Activated T-helper 2 cell treated with anti-CD3 and anti-CD28 coated beads, Interferon-gamma antibody, Interleukin-2, Interleukin-4, amounts not matched to agents 10 μg/mL and 5 μg/mL and 100 μg/mL, durations not matched to agents 14 hours and 24 hours and 36 hours (primary cell): ENCODE measurements around the gene KCNJ10. TPM values are rescaled to one million over a fixed set of nuclear protein-coding genes. Genes with fewer than 3 reads are reported as not detected.

Source experiments
- DNase-seq: peaks from one replicate; pipeline ENCODE4 v3.0.0; 2021; ENCODE audit warnings: low spot score
- H3K27ac Mint-ChIP-seq: one replicate; pipeline ENCODE4 v1.8.0; 2021; ENCODE audit warnings: mixed read lengths
- H3K27me3 Mint-ChIP-seq: one replicate; pipeline ENCODE4 v1.8.0; 2021; ENCODE audit warnings: low read depth, mixed read lengths
- H3K36me3 Mint-ChIP-seq: one replicate; pipeline ENCODE4 v1.8.0; 2021; ENCODE audit warnings: low read depth, mixed read lengths
- H3K4me1 Mint-ChIP-seq: one replicate; pipeline ENCODE4 v1.8.0; 2021; ENCODE audit warnings: low read depth, mixed read lengths
- H3K4me3 Mint-ChIP-seq: one replicate; pipeline ENCODE4 v1.8.0; 2021; ENCODE audit warnings: low read depth, mild to moderate bottlenecking, moderate library complexity, mixed read lengths
- H3K9me3 Mint-ChIP-seq: one replicate; pipeline ENCODE4 v1.8.0; 2021; ENCODE audit warnings: mixed read lengths
- intact Hi-C: fragments of 100-400 bp; cut with micrococcal nuclease; formaldehyde crosslinking; loops from one replicate; pipeline ENCODE4 v1.15.1; 2023
- total RNA-seq: library from RNA; stranded (reverse); gene quantifications from 2 replicates; pipeline ENCODE4 v1.2.3, GENCODE V29; 2022

Gene KCNJ10
- total RNA-seq, 1 donor from 2014 or later: not detected

DNA sequence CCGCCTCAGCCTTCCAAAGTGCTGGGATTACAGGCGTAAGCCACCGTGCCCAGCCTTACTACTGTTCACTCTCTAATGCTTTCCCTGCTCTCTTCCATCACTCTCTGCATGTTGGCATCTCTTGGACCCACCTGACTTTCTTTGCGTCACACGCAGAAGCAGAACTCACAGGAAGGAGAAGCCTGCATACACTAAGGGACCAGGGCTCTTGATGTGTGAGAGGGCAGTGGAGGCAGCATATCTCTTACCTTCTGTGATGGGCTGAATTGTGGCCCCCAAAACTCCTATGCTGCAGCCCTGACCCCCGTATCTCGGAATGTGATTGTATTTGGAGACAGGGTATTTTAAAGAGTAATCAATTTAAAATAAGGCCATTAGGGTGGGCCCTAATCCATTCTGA is 89.2 kb downstream of the KCNJ10 start:
- Mint-ChIP-seq H3K27ac (no peak overlapping the region), H3K9me3 (no peaks in the 10 kb centered on the region), H3K4me1 (no peaks in the 10 kb centered on the region), H3K27me3 (peaks cover 43% of the 10 kb centered on the region), H3K36me3 (no peaks in the 10 kb centered on the region), H3K4me3 (no peak overlapping the region)
- DNase-seq: no peak
- intact Hi-C loops: no loop called here

DNA sequence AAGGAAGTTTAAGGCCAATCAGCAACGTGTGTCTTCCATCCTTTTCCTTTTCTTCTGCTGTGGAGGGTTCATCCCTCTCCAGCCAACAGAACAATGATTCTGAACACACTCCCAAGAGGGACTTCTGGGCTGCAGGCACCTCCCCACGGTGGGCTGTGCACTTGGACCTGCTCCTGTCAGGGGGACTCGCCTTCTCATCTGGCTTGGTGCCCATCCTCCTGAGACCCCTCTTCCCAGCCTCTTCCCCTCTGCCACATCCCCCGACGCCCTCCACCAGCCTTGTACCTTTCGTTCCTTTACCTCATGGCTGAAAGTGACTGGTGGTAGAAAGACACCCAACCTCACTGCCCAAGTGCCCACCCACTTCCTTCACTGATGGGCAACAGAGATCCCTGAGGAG is 89.9 kb downstream of the KCNJ10 start:
- intact Hi-C loops: no loop called here
- H3K27me3 Mint-ChIP-seq: peaks cover 42% of the 10 kb centered on the region
- no peaks in the 10 kb centered on the region for H3K36me3 Mint-ChIP-seq
- H3K9me3 Mint-ChIP-seq: no peaks in the 10 kb centered on the region
- H3K4me3 Mint-ChIP-seq: no peak overlapping the region
- no peaks in the 10 kb centered on the region for H3K4me1 Mint-ChIP-seq
- H3K27ac Mint-ChIP-seq: no peak overlapping the region
- DNase-seq: no peak

DNA sequence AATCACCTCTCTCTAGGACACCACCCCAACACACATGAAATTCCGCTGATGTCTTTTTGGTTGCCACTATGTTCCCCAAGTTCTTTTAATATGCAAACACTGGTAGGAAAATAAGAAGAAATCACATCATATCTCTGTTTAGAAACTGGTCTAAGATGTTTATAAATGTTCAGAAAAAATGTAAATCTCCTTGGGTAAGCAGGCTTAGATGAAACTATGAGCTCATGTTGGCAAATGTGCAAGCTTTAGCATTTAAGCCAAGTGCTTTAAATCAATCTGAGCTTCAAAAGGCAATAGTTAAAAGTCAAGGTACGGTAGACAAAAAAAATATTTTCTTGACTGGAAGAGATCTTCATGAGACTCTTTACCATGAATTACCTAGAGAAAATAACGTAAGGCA is 90.7 kb downstream of the KCNJ10 start:
- intact Hi-C loops: no loop called here
- no peak for DNase-seq
- Mint-ChIP-seq H3K4me3 (no peak overlapping the region), H3K36me3 (no peaks in the 10 kb centered on the region), H3K4me1 (no peaks in the 10 kb centered on the region), H3K27ac (no peak overlapping the region), H3K9me3 (no peaks in the 10 kb centered on the region), H3K27me3 (peaks cover 38% of the 10 kb centered on the region)

DNA sequence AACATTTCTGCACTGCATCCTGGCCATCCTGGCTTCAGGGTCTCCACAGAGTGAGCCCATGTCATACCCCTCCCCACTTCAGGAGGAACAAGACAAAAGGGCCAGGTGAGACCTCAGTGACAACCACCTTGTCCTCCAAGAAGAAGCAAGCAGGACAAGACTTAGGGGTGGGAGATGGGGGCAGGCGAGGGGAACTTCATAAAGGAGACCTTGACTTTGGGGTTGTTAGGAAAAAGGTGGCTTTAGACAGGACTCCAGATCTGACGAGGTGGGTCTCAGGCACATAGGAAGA is 91.9 kb downstream of the KCNJ10 start:
- Mint-ChIP-seq H3K27ac (no peak overlapping the region), H3K4me3 (no peak overlapping the region), H3K9me3 (no peaks in the 10 kb centered on the region), H3K36me3 (no peaks in the 10 kb centered on the region), H3K27me3 (peaks cover 31% of the 10 kb centered on the region), H3K4me1 (no peaks in the 10 kb centered on the region)
- DNase-seq: no peak
- intact Hi-C loops: no loop called here

DNA sequence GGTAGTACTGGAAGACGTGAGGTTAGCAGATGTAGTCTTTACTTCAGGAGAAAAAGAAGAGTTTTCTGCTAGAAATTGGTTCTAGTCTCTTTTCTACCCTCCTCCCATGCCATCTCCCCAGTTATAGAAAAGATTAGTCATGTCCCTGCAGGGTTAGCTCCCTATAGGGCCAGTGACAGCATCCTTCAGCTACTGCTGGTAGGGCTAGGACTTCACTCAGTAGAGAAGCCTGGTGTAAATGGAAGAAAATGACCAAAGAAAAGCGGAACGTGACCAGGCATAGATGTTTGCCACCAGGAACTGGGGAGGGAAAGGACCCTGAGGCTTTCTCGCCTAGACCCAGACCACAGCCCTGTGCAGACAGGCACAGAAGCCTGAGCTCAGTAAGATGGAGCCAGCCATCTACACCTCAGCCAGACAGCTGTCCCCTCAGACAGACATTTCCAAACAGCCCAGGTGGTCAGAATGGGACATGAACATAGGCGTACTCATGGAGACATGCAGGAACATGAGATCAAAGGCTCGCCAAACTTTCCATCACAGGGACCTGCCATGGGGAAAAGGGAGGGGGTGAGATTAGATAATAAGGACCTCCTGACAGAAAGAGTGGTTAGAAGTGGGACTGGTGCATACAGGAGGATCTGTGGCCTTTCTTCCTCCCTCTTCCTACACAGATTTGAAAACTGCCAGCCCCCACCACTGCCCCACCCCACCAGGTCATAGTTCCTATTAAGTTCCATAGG is 92.4 kb downstream of the KCNJ10 start:
- DNase-seq: no peak
- no peak overlapping the region for H3K27ac Mint-ChIP-seq
- peaks cover 30% of the 10 kb centered on the region for H3K27me3 Mint-ChIP-seq
- H3K4me1 Mint-ChIP-seq: no peaks in the 10 kb centered on the region
- no peaks in the 10 kb centered on the region for H3K9me3 Mint-ChIP-seq
- H3K36me3 Mint-ChIP-seq: no peaks in the 10 kb centered on the region
- H3K4me3 Mint-ChIP-seq: no peak overlapping the region
- intact Hi-C loops: no loop called here

DNA sequence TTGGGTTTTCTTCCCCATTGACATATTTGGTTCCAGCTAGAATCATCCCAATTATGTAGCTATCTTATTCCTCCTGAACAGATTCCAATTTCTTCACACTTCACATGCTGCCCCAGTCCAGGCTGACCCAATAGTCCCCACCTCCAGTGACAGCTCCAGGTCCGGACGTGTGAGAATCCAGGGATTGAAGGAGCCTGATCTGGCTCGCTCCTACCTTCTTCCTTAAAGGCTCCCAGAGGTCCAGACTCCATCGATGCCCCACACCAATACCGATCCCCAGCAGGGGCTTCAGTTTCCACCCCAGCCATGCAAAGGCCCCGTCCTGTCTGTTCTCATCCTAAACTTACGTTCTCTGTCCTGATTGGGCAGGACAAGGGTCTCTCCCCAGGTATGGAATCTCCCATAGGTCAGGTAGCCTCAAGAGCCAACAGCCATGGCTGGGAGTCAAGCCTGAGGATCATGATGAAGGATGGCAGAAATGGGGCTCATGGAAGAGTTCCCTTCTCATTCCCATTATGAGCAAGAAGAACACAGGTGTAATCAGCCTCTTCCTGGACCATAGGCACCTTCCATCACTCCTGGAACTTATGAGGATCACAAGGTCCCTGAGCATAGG is 95.5 kb downstream of the KCNJ10 start:
- DNase-seq: no peak
- H3K4me1 Mint-ChIP-seq: no peaks in the 10 kb centered on the region
- intact Hi-C loops: no loop called here

DNA sequence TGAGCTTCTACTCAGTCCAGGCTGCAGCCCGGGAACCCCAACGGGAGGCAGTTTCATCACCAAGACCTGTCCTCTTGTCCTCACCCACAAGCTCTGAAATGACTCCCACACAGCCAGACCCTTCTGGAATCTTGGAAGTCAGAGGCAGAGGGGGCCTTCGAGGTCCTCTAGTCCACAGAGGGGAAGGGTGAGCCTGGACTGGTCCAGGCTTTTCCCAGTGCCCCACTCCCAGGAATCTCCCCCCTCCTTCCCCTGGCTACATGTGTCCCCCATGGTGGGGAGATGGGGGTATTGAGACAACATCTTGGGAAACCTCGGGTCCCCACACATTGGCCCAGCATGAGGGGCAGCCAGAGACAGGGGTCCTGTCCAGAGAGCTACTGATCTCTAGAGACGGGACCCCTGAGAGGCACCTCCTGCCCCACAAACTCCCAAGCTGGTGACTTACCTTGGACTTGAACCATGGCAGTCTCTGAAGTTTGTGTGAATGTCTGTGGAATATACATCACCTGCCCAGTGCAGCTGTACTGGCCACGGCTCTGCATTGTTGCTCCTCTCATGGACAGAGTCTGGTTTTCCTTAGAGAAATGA is 96.5 kb downstream of the KCNJ10 start:
- Mint-ChIP-seq H3K4me1 (no peaks in the 10 kb centered on the region), H3K36me3 (no peaks in the 10 kb centered on the region), H3K27me3 (peaks cover 19% of the 10 kb centered on the region), H3K27ac (no peak overlapping the region), H3K4me3 (no peak overlapping the region), H3K9me3 (no peaks in the 10 kb centered on the region)
- intact Hi-C loops: no loop called here
- DNase-seq: no peak

More for the DNA sequence above, 95.5 kb downstream of the KCNJ10 start:
- Mint-ChIP-seq H3K9me3 (no peaks in the 10 kb centered on the region), H3K27me3 (peaks cover 21% of the 10 kb centered on the region), H3K27ac (no peak overlapping the region), H3K4me3 (no peak overlapping the region), H3K36me3 (no peaks in the 10 kb centered on the region)

DNA sequence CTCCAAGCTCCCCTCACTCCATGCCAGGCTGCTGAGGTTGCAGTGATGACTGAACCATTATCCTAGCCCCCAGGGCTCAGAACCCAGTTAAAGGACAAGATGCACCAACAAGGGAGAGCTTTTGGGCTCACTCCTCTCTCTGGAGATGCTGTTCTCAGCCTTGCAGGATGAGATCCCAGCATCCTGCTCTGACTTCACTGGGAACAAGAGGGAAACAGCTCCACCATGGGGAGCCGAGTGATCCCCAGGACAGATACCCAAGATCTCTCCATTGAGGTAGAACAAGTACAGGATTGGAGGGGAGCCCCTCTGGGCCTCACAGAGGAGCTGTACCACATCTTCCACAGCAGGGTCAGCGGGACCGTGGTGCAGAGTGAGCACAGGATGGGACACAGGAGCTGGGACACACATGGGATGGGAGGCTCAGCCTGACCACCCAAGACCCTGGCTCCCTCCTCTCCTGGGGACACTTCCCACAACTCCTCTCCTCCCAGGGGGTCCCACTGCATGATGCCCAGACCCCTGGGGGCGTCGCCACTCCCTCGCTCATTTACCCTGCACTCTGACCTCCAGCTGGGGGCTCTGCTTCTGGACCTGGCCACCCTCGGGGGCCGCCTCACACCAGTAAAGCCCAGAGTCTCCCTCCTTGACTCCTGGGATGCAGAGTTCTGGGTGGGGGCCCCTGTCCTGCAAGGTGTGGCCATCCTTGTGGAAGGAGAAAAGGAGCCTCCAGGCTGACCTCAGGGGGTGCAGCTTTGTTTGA is 97.3 kb downstream of the KCNJ10 start:
- Mint-ChIP-seq H3K4me3 (no peak overlapping the region), H3K27ac (no peak overlapping the region), H3K27me3 (peaks cover 22% of the 10 kb centered on the region), H3K9me3 (no peaks in the 10 kb centered on the region), H3K4me1 (no peaks in the 10 kb centered on the region), H3K36me3 (no peaks in the 10 kb centered on the region)
- intact Hi-C loops: no loop called here
- no peak for DNase-seq

DNA sequence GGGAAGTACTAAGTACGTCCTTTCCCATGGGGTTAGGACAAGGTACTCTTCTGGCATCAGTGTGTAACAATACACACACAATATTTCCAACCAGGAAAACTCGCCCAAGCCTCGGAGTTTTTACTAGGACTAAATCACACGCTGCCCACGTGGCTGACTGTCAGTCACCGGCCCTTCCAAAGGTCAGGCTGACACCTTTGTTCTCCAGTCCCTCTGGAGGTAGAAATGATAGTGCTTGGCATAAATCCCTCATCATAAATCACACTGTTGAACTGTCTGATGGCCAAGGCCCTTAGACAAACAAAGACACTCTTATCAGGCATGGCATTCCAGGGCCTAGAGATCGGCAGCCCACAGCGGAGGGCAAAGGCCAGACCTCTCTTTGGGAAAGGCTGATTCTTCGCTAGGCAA is 99.0 kb downstream of the KCNJ10 start:
- intact Hi-C loops: no loop called here
- Mint-ChIP-seq H3K4me1 (no peaks in the 10 kb centered on the region), H3K27ac (no peak overlapping the region), H3K36me3 (no peaks in the 10 kb centered on the region), H3K27me3 (peaks cover 24% of the 10 kb centered on the region), H3K4me3 (no peak overlapping the region), H3K9me3 (no peaks in the 10 kb centered on the region)
- DNase-seq: no peak

DNA sequence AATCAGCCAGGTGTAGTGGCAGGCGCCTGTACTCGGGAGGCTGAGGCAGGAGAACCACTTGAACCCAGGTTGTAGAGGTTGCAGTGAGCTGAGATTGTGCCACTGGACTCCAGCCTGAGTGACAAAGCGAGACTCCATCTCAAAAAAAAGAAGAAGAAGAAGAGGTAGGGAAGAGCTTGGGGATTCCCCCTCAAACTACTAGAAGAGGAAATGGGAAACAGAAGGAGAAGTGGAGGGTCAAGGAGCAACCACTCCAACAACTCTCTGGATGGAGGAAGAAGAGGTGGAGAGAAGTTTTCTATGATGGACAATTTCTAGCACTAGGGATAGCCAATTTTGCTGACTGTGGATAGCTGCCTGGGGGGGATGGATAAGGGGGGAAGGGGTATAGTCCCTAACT is 101.1 kb downstream of the KCNJ10 start:
- Mint-ChIP-seq H3K4me1 (no peaks in the 10 kb centered on the region), H3K4me3 (no peak overlapping the region), H3K27ac (no peak overlapping the region), H3K9me3 (no peaks in the 10 kb centered on the region), H3K27me3 (peaks cover 38% of the 10 kb centered on the region), H3K36me3 (no peaks in the 10 kb centered on the region)
- no peak for DNase-seq
- intact Hi-C loops: no loop called here

DNA sequence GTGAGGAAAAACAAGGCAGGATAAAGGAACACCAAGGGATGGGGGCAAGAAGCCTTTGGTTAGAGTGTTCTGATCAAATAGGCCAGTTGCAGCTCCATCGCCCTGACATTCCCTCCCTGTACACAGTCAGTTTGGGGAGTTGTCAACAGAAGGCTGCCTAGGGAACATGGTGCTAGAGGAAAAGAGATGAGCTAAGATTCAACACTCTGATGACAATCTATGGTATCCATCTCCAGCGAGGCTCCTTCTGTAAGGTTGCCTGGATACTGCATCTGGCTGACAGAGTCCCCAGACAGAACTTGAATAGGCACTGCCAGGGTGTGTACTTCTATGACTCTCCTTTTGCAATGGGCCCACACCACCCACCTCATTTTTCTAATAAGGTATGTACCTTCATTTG is 104.7 kb downstream of the KCNJ10 start:
- Mint-ChIP-seq H3K27ac (no peak overlapping the region), H3K27me3 (peaks cover 38% of the 10 kb centered on the region), H3K9me3 (no peaks in the 10 kb centered on the region), H3K4me1 (no peaks in the 10 kb centered on the region), H3K36me3 (no peaks in the 10 kb centered on the region), H3K4me3 (no peak overlapping the region)
- no peak for DNase-seq
- intact Hi-C loops: no loop called here

DNA sequence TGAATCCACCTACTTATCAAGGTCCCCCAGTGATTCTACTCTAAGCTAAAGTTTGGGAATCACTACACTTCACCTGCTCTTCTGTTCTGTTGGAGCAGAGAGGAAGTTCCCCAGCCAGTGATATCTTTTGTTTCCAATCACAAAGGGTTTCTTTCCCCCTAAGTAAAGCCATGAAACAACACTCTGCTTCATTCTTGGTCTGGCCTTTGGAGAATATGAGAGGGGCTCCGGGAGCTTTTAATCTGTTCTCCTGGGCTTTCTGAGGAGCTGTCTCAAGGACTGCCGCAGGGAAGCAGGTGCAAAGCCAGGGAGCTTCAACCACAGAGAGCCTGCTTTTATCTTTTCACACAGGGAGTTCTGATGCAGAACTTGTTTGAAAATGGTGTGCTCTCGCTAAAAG is 105.8 kb downstream of the KCNJ10 start:
- Mint-ChIP-seq H3K9me3 (no peaks in the 10 kb centered on the region), H3K27ac (no peak overlapping the region), H3K27me3 (peaks cover 38% of the 10 kb centered on the region), H3K36me3 (no peaks in the 10 kb centered on the region), H3K4me1 (peaks cover 5% of the 10 kb centered on the region), H3K4me3 (no peak overlapping the region)
- intact Hi-C loops: no loop called here
- DNase-seq: no peak

DNA sequence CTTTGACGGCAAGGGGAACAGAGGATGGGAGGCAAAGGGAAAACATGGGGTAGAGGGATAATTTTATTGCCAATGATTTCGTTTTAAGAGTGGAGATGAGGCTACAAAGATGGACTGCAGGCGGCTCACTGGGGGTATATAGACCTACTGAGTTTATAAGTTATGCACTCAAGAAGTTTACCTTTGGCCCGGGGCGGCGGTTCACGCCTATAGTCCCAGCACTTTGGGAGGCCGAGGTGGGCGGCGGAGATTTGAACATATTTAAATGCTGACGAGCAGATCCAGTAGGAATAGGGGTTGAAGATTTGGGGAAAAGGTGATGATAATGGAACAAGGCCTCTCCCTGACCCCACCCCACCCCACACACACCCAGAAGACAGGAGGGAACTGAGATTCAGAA is 107.8 kb downstream of the KCNJ10 start:
- Mint-ChIP-seq H3K36me3 (no peaks in the 10 kb centered on the region), H3K4me3 (no peak overlapping the region), H3K9me3 (no peaks in the 10 kb centered on the region), H3K27ac (no peak overlapping the region), H3K4me1 (peaks cover 10% of the 10 kb centered on the region), H3K27me3 (peaks cover 25% of the 10 kb centered on the region)
- intact Hi-C loops: no loop called here
- DNase-seq: no peak
